SK-N-MC (cell line): ENCODE data around the gene LCP2.

ENCODE experiments used
- EZH2 ChIP-seq: fragments of 200-600 bp; sonication (generic); IDR thresholded peaks from one replicate; pipeline ENCODE4 v1.6.1; 2017; ENCODE audit warnings: antibody characterized with exemption
- POLR2AphosphoS5 ChIP-seq: IDR thresholded peaks from 2 replicates; pipeline ENCODE4 v1.6.1; 2012; ENCODE audit warnings: mild to moderate bottlenecking, low read depth, low read length, borderline replicate concordance

DNA sequence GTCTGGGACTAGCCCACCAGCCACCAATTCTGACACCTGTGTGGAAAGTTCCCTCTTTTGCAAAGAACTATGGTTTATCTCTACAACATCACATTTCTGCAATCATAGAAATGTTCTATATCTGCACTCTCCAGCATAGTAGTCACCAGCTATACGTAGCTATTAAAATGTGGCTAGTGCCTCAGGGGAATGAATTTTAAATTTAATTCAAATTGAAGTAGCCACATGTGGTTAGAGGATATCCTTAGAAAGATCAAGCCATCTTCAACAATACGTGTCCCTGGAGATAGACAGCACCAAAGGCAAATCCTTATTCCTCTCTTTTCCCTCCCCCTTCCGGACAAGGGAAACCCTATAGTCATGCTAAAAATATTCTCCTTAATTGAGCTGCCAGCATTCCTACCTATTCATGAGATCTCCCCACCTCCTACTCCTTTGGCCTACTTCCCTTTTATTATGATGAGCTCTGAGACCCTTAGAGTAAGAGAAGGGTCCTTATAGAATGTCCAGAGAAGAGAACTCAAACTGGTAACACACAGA, 11.1 kb downstream of the LCP2 start:
- TF ChIP-seq POLR2AphosphoS5 (no peak), EZH2 (no peak)
